HL-60 (cell line): ENCODE data around the gene SHROOM4.

Source experiments
- DNase-seq, 2 experiments: peaks; one replicate each; pipeline ENCODE4 v3.0.0-alpha.2; 2010 to 2020; ENCODE audit warnings: low read depth in 1 of 2, low spot score in 1 of 2
- H3K27ac ChIP-seq: fragments of 250-450 bp; sonication (Bioruptor Pico); replicated peaks from 2 replicates; pipeline ENCODE4 v1.5.1; 2020; ENCODE audit warnings: mild to moderate bottlenecking, moderate library complexity
- H3K27me3 ChIP-seq: fragments of 250-450 bp; sonication (Bioruptor Pico); 2 replicates; pipeline ENCODE4 v1.5.1; 2021; ENCODE audit warnings: mild to moderate bottlenecking, moderate library complexity; ENCODE audit not compliant: insufficient read depth, poor library complexity, severe bottlenecking
- H3K4me3 ChIP-seq: replicated peaks from 2 replicates; pipeline ENCODE4 v1.5.1; 2011; ENCODE audit warnings: mild to moderate bottlenecking, control low read depth, low read length; ENCODE audit not compliant: insufficient read depth
- CTCF ChIP-seq: IDR thresholded peaks from one replicate; pipeline ENCODE4 v1.5.1; 2011; ENCODE audit warnings: low read length, control low read depth, inconsistent platforms; ENCODE audit not compliant: insufficient read depth
- GABPA ChIP-seq: IDR thresholded peaks from 2 replicates; pipeline ENCODE4 v1.6.1; 2012; ENCODE audit warnings: low read depth
- POLR2AphosphoS5 ChIP-seq: IDR thresholded peaks from 2 replicates; pipeline ENCODE4 v1.6.1; 2012; ENCODE audit warnings: low read depth
- REST ChIP-seq: IDR thresholded peaks from 2 replicates; pipeline ENCODE4 v1.6.1; 2012; ENCODE audit warnings: low read depth; ENCODE audit not compliant: insufficient replicate concordance
- SPI1 ChIP-seq: IDR thresholded peaks from 2 replicates; pipeline ENCODE4 v1.6.1; 2012; ENCODE audit warnings: low read depth, mild to moderate bottlenecking, borderline replicate concordance

SHROOM4 gene

GRCh38 chrX:50825825-50826224 is 11.8 kb upstream of the SHROOM4 start:
- TF ChIP-seq GABPA (no peak), CTCF (no peak), REST (no peak), SPI1 (no peak), POLR2AphosphoS5 (no peak)
- DNase-seq: no peak
- H3K27me3 ChIP-seq: no peaks in the 10 kb centered on the region
- no peak overlapping the region for H3K4me3 ChIP-seq
- H3K27ac ChIP-seq: no peak overlapping the region

- no peaks in the 10 kb centered on the region for H3K27me3 ChIP-seq
- H3K4me3 ChIP-seq: no peak overlapping the region
- H3K27ac ChIP-seq: no peak overlapping the region
- no peak for TF ChIP-seq REST
- no peak for TF ChIP-seq GABPA
- no peak for DNase-seq
Measured at GRCh38 chrX:50818986-50819385, 5.0 kb upstream of the SHROOM4 start.

- H3K27me3 ChIP-seq: peaks cover 3% of the 10 kb centered on the region
- H3K27ac ChIP-seq: no peak overlapping the region
- no peak for DNase-seq
- no peak overlapping the region for H3K4me3 ChIP-seq
- no peak for TF ChIP-seq REST
- no peak for TF ChIP-seq GABPA
Measured at GRCh38 chrX:50815120-50815519, 1.1 kb upstream of the SHROOM4 start.

- H3K27ac ChIP-seq: no peak overlapping the region
- no peak overlapping the region for H3K4me3 ChIP-seq
- peaks cover 3% of the 10 kb centered on the region for H3K27me3 ChIP-seq
- no peak for DNase-seq
- TF ChIP-seq SPI1 (no peak), POLR2AphosphoS5 (no peak), GABPA (no peak), CTCF (no peak), REST (no peak)
Measured at GRCh38 chrX:50814701-50815100, 707 bp upstream of the SHROOM4 start.
